GM06990 (cell line): ENCODE results near the gene SORBS1.

Experiments
- DNase-seq: peaks from one replicate; pipeline ENCODE4 v3.0.0-alpha.2; 2011; ENCODE audit not compliant: insufficient read length; ENCODE audit errors: extremely low read depth
- H3K27me3 ChIP-seq: replicated peaks from 2 replicates; pipeline ENCODE4 v1.6.0; 2011; ENCODE audit warnings: low read length; ENCODE audit not compliant: control insufficient read depth, insufficient read depth
- H3K36me3 ChIP-seq: 2 replicates; pipeline ENCODE4 v1.5.1; 2011; ENCODE audit warnings: low read length; ENCODE audit not compliant: control insufficient read depth, insufficient read depth
- H3K4me3 ChIP-seq: replicated peaks from 2 replicates; pipeline ENCODE4 v1.5.1; 2011; ENCODE audit warnings: low read depth, mild to moderate bottlenecking, control low read depth, low read length
- CTCF ChIP-seq: IDR thresholded peaks from 2 replicates; pipeline ENCODE4 v1.5.1; 2011; ENCODE audit warnings: low read length, control low read depth, mild to moderate bottlenecking, inconsistent platforms; ENCODE audit not compliant: insufficient read depth, poor library complexity, severe bottlenecking

The SORBS1 gene

DNA sequence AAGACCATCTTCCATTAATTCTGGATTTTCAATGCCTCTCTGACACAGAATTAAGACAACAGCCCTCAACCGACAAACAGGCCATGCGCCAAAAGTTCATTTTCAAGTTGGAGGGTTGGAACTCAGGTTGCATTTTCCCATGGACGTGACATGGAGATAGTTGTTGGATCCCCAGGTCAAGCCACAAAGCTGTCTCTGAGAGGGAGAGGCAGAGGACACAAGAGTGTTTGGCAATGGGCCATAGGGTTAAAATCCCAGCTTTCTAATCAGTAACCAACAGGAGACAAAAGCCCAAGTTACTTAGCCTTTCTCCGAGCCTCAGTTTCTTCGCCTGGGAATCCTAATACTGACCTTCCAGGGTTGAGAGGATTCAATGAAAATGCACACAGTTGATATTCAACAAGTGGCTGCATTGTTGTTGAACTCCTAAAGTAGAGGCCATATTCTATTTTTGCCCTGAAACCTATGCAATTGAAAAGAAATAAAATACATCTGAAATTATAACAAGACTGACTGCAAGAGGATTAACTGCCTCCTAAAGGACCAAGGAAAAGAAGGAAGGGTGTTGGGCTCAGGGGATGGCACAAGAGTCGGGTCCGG, 44.3 kb downstream of the SORBS1 start:
- DNase-seq: no peak
- TF ChIP-seq CTCF: no peak

DNA sequence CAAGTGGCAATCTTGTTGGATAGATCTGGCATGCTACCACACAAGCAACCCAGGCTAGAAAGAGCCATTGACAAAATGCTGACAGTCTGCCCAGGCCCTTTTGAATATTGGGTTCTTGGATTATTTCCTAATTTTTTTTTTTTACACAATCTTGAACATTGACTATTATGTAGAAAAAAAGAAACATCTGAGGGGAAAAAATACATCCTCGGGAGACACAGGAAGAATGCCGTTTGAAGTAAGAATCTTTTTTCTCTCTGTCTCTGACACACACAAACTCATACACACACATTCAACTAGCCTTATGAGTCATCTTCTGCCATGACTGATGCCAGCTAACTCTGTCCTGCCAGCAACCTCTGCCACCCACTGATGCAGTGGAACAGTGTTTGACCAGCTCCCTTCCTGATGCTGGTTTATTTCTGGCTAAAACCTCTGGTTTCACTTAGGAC, 47.2 kb downstream of the SORBS1 start:
- no peak for TF ChIP-seq CTCF
- Histone ChIP-seq H3K27me3 (no peaks in the 10 kb centered on the region), H3K36me3 (no peaks in the 10 kb centered on the region), H3K4me3 (no peak overlapping the region)
- DNase-seq: no peak

More for the DNA sequence above, 44.3 kb downstream of the SORBS1 start:
- Histone ChIP-seq H3K27me3 (0 out of 2 replicates have a peak, but pooled peaks cover 1% of the 10 kb centered on the region), H3K36me3 (no peaks in the 10 kb centered on the region), H3K4me3 (no peak overlapping the region)

GRCh38 chr10:95513008-95513589, 48.1 kb downstream of the SORBS1 start:
- TF ChIP-seq CTCF: no peak
- H3K27me3 ChIP-seq: no peaks in the 10 kb centered on the region
- no peaks in the 10 kb centered on the region for H3K36me3 ChIP-seq
- no peak overlapping the region for H3K4me3 ChIP-seq
- DNase-seq: no peak

DNA sequence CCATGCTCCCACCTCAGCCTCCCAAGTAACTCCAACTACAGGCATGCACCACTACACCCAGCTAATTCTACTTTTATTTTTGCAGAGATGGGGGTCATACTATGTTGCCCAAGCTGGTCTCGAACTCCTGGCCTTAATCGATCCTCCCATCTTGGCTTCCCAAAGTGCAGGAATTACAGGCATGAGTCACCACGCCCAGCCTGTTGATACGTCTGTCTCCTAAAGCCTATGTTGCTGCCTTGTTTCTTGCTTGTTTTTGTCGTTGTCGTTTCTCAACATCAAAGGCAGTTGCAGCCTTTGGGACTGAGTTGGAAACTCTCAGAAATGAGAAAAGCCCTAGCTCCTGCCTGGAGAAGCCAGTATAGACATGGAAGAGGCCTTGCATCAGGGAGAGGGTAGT, 49.9 kb downstream of the SORBS1 start:
- no peaks in the 10 kb centered on the region for H3K36me3 ChIP-seq
- no peaks in the 10 kb centered on the region for H3K27me3 ChIP-seq
- no peak for DNase-seq
- no peak overlapping the region for H3K4me3 ChIP-seq
- TF ChIP-seq CTCF: no peak

DNA sequence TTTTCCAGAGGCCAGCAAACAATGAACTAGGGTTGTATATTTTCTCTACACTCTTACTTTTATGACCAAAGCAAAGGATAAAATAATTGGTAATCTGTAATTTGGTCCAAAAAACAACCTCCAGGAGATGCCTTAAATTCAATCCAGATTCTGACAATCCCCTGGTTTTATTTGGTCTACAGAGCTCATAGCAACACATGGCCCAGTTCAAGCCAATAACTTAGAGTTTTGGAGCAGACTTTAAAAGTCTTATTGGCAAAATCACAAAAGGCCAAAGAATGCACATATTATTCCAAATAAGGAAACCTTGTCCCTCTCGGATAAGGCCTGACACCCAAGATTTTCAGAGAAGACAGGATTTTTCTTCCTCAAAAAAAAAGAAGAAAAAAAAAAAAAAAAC, 51.9 kb downstream of the SORBS1 start:
- TF ChIP-seq CTCF: no peak
- DNase-seq: no peak
- no peak overlapping the region for H3K4me3 ChIP-seq
- H3K36me3 ChIP-seq: no peaks in the 10 kb centered on the region
- no peaks in the 10 kb centered on the region; the same call in 1 of the 2 replicates for H3K27me3 ChIP-seq
